Neural cell (in vitro differentiated cells): ENCODE data around the gene DMBT1. TPM values are rescaled to one million over a fixed set of nuclear protein-coding genes. Genes with fewer than 3 reads are reported as not detected.

Experiments used
- H2AFZ ChIP-seq: fragments of 200-600, 300-800 bp; sonication (generic), shearing (Covaris generic); 2 replicates; pipeline ENCODE4 v1.6.0; 2014; ENCODE audit warnings: low read depth, mild to moderate bottlenecking, antibody characterized with exemption, low read length, moderate library complexity
- H3F3A ChIP-seq: fragments of 200-600 bp; shearing (Covaris generic); 2 replicates; pipeline ENCODE4 v1.6.1; 2016; ENCODE audit warnings: mild to moderate bottlenecking, moderate library complexity, mixed read lengths, antibody characterized with exemption, low read length; ENCODE audit not compliant: insufficient read depth, poor library complexity, severe bottlenecking
- H3K27ac ChIP-seq: fragments of 200-600, 300-800 bp; sonication (generic), shearing (Covaris generic); 2 replicates; pipeline ENCODE4 v1.5.1; 2014; ENCODE audit warnings: mild to moderate bottlenecking, low read length, moderate library complexity
- H3K27me3 ChIP-seq: fragments of 300-800, 200-600 bp; sonication (generic), shearing (Covaris generic); 2 replicates; pipeline ENCODE4 v1.6.0; 2014; ENCODE audit warnings: mild to moderate bottlenecking, low read depth, low read length, moderate library complexity; ENCODE audit not compliant: insufficient read depth
- H3K36me3 ChIP-seq: fragments of 300-800, 200-600 bp; sonication (generic), shearing (Covaris generic); 2 replicates; pipeline ENCODE4 v1.5.1; 2014; ENCODE audit warnings: mild to moderate bottlenecking, antibody characterized with exemption, low read length, moderate library complexity; ENCODE audit not compliant: insufficient read depth
- H3K4me2 ChIP-seq: fragments of 300-800, 200-600 bp; sonication (generic), shearing (Covaris generic); 2 replicates; pipeline ENCODE4 v1.6.0; 2014; ENCODE audit warnings: mild to moderate bottlenecking, low read length
- H3K4me3 ChIP-seq: fragments of 300-800, 200-600 bp; sonication (generic), shearing (Covaris generic); 2 replicates; pipeline ENCODE4 v1.5.1; 2014; ENCODE audit warnings: mild to moderate bottlenecking, low read length, moderate library complexity
- H3K79me2 ChIP-seq: fragments of 200-600 bp; shearing (Covaris generic); replicated peaks from 2 replicates; pipeline ENCODE4 v1.6.0; 2014; ENCODE audit warnings: mild to moderate bottlenecking, low read length, moderate library complexity; ENCODE audit not compliant: insufficient read depth
- H3K9ac ChIP-seq: fragments of 300-800, 200-600 bp; sonication (generic), shearing (Covaris generic); 2 replicates; pipeline ENCODE4 v1.6.1; 2016; ENCODE audit warnings: mild to moderate bottlenecking, low read length, mixed read lengths
- H3K9me2 ChIP-seq: fragments of 200-600 bp; shearing (Covaris generic); 2 replicates; pipeline ENCODE4 v1.6.1; 2016; ENCODE audit warnings: mild to moderate bottlenecking, low read length, mixed read lengths; ENCODE audit not compliant: insufficient read depth
- H3K9me3 ChIP-seq: fragments of 200-600, 300-800 bp; sonication (generic), shearing (Covaris generic); 2 replicates; pipeline ENCODE4 v1.6.1; 2016; ENCODE audit warnings: mild to moderate bottlenecking, mixed run types, low read length, moderate library complexity, mixed read lengths
- H4K20me1 ChIP-seq: fragments of 200-600 bp; shearing (Covaris generic); 2 replicates; pipeline ENCODE4 v1.6.1; 2016; ENCODE audit warnings: mild to moderate bottlenecking, mixed run types; ENCODE audit not compliant: insufficient read depth
- CTCF ChIP-seq: fragments of 450-650 bp; IDR thresholded peaks from 2 replicates; pipeline ENCODE4 v1.5.1; 2014; ENCODE audit warnings: antibody characterized with exemption, mild to moderate bottlenecking, moderate library complexity; ENCODE audit not compliant: poor library complexity, severe bottlenecking
- EP300 ChIP-seq: fragments of 450-650 bp; conservative IDR thresholded peaks from 2 replicates; pipeline ENCODE4 v1.6.1; 2014; ENCODE audit warnings: antibody characterized with exemption, mild to moderate bottlenecking, moderate library complexity; ENCODE audit not compliant: poor library complexity, severe bottlenecking
- EZH2 ChIP-seq: fragments of 200-600, 300-800 bp; shearing (Covaris generic), sonication (generic); IDR thresholded peaks from 2 replicates; pipeline ENCODE4 v1.6.1; 2014; ENCODE audit warnings: antibody characterized with exemption, low read length, borderline replicate concordance, mild to moderate bottlenecking; ENCODE audit not compliant: insufficient read depth, poor library complexity, severe bottlenecking
- MXI1 ChIP-seq: fragments of 450-650 bp; conservative IDR thresholded peaks from 2 replicates; pipeline ENCODE4 v1.6.1; 2014; ENCODE audit warnings: antibody characterized with exemption, mild to moderate bottlenecking; ENCODE audit not compliant: poor library complexity, severe bottlenecking
- POLR2AphosphoS5 ChIP-seq: IDR thresholded peaks from 2 replicates; pipeline ENCODE4 v1.6.1; 2012
- RAD21 ChIP-seq: fragments of 450-650 bp; conservative IDR thresholded peaks from 2 replicates; pipeline ENCODE4 v1.6.1; 2014; ENCODE audit warnings: antibody characterized with exemption, mild to moderate bottlenecking, moderate library complexity
- REST ChIP-seq: IDR thresholded peaks from 2 replicates; pipeline ENCODE4 v1.6.1; 2012; ENCODE audit warnings: borderline replicate concordance
- SMC3 ChIP-seq: fragments of 450-650 bp; conservative IDR thresholded peaks from 2 replicates; pipeline ENCODE4 v1.6.1; 2014; ENCODE audit warnings: antibody characterized with exemption, mild to moderate bottlenecking, moderate library complexity; ENCODE audit not compliant: poor library complexity
- TAF1 ChIP-seq: IDR thresholded peaks from 2 replicates; pipeline ENCODE4 v1.6.1; 2012; ENCODE audit warnings: low read depth
- polyA plus RNA-seq: library from polyadenylated mRNA; depleted of rRNA; stranded (reverse); fragments of >200 nt; gene quantifications from 2 replicates; pipeline ENCODE4 v1.2.3, GENCODE V29; 2014

The DMBT1 gene
- polyA plus RNA-seq, 1 donor from 2014 or later = not detected

- no peak overlapping the region for H3K4me3 ChIP-seq
- no peaks in the 10 kb centered on the region for H3K27me3 ChIP-seq
- H3K9me3 ChIP-seq = no peaks in the 10 kb centered on the region
- H4K20me1 ChIP-seq = no peaks in the 10 kb centered on the region
- no peaks in the 10 kb centered on the region for H3K79me2 ChIP-seq
- H3K9me2 ChIP-seq = no peaks in the 10 kb centered on the region
- H3K4me2 ChIP-seq = no peak overlapping the region
- H2AFZ ChIP-seq = no peak overlapping the region
- H3K36me3 ChIP-seq = no peaks in the 10 kb centered on the region
- TF ChIP-seq CTCF = no peak
- TF ChIP-seq SMC3 = no peak
- TF ChIP-seq REST = no peak
- TF ChIP-seq EP300 = no peak
- TF ChIP-seq POLR2AphosphoS5 = no peak
- no peak for TF ChIP-seq TAF1
- no peak for TF ChIP-seq RAD21
- TF ChIP-seq MXI1 = no peak
- H3F3A ChIP-seq = no peaks in the 10 kb centered on the region
- H3K27ac ChIP-seq = no peak overlapping the region
- no peak overlapping the region for H3K9ac ChIP-seq
Measured at GRCh38 chr10:122688293-122688989, 127.9 kb downstream of the DMBT1 start.

GRCh38 chr10:122689146-122689820, 128.7 kb downstream of the DMBT1 start:
- H2AFZ ChIP-seq = no peak overlapping the region
- TF ChIP-seq POLR2AphosphoS5 = no peak
- no peak for TF ChIP-seq EP300
- no peak for TF ChIP-seq TAF1
- TF ChIP-seq CTCF = no peak
- no peak for TF ChIP-seq EZH2
- TF ChIP-seq MXI1 = no peak
- TF ChIP-seq SMC3 = no peak
- TF ChIP-seq REST = no peak

More at GRCh38 chr10:122689146-122689820, 128.7 kb downstream of the DMBT1 start:
- Histone ChIP-seq H3K79me2 (no peaks in the 10 kb centered on the region), H3K9ac (no peak overlapping the region), H3K4me3 (no peak overlapping the region), H3K36me3 (no peaks in the 10 kb centered on the region), H3K27me3 (no peaks in the 10 kb centered on the region), H3K9me2 (no peaks in the 10 kb centered on the region), H3K27ac (no peak overlapping the region), H3F3A (no peaks in the 10 kb centered on the region), H3K4me2 (no peak overlapping the region), H4K20me1 (no peaks in the 10 kb centered on the region), H3K9me3 (no peaks in the 10 kb centered on the region)
